ENCODE results near the gene RCAN1. TPM values are rescaled to one million over a fixed set of nuclear protein-coding genes. Genes with fewer than 3 reads are reported as not detected.

RCAN1 gene
- total and polyA plus RNA-seq, 2 of the 8 experiments (the other 6 are each of a cell fraction or from before 2014, with no cell fraction given), result 1.7 to 6.4 TPM

GRCh38 chr21:34520281-34520680, 94.6 kb downstream of the RCAN1 start:
- H3K4me2 ChIP-seq (ENCODE audit: insufficient read depth in 1 of 2, low read depth in 2 of 2, low read length in 2 of 2), result no peak overlapping the region
- CTCF ChIA-PET (ENCODE audit: partially characterized antibody), result interaction anchor here (1.0 to 3.9 kb wide), 4 partner anchors 10 to 61 kb away, joined by 3 to 28 read pairs (median 9); no protein-coding TSS in a partner anchor
- 93% methylated on average over 6 of the region's 6 CpGs; no CpG with 5 or more reads in 1 of the 2 experiments for WGBS, 2 experiments (ENCODE audit: extremely low coverage in 1 of 2, insufficient coverage in 1 of 2, insufficient read length in 1 of 2, insufficient replicate concordance in 2 of 2, low coverage in 1 of 2, low lambda C conversion rate in 2 of 2, missing lambda C conversion rate in 1 of 2)

More at GRCh38 chr21:34520281-34520680, 94.6 kb downstream of the RCAN1 start:
- no peak overlapping the region for H2BK20ac ChIP-seq (ENCODE audit: low read length)
- H2BK15ac ChIP-seq (ENCODE audit: low read length), result 0 out of 2 replicates have a peak overlapping the region, but pooled peaks have one; percentile 61
- H3K18ac ChIP-seq (ENCODE audit: extremely low read depth, low read length), result peak overlapping the region; percentile 19; the same call in 1 of the 2 replicates
- H3K79me1 ChIP-seq (ENCODE audit: low read depth, low read length), result no peaks in the 10 kb centered on the region
- no peak overlapping the region for H2AFZ ChIP-seq (ENCODE audit: low read length)
- H3K4ac ChIP-seq (replicated peaks; ENCODE audit: insufficient read length, low read depth, low read length), result no peak overlapping the region
- no peaks in the 10 kb centered on the region for H3K9me3 ChIP-seq (ENCODE audit: insufficient read depth in 2 of 2, low read depth in 1 of 2, low read length in 1 of 2)
- H3K79me2 ChIP-seq (ENCODE audit: control insufficient read depth in 1 of 2, insufficient read depth in 2 of 2, low read length in 2 of 2), result no peaks in the 10 kb centered on the region
- H3K14ac ChIP-seq (ENCODE audit: insufficient read length), result no peak overlapping the region
- H4K91ac ChIP-seq (replicated peaks; ENCODE audit: insufficient read length, low read length), result no peak overlapping the region
- FAIRE-seq, result no peak
- no peaks in the 10 kb centered on the region for H4K20me1 ChIP-seq (replicated peaks in 1 of 2; ENCODE audit: control insufficient read depth in 1 of 2, insufficient read depth in 2 of 2, low read length in 2 of 2)
- H3K4me1 ChIP-seq (replicated peaks in 1 of 4; ENCODE audit: control insufficient read depth in 3 of 4, insufficient read depth in 4 of 4, low read length in 3 of 4), result peaks cover 4 to 14% (median 11%) of the 10 kb centered on the region in 4 experiments
- no peaks in the 10 kb centered on the region; a peak in 2 of 7 replicates for H3K27me3 ChIP-seq (replicated peaks in 1 of 4; ENCODE audit: control insufficient read depth in 3 of 4, extremely low read depth in 1 of 4, insufficient read depth in 3 of 4, low read length in 3 of 4)
- H4K5ac ChIP-seq (ENCODE audit: insufficient read length, low read depth, low read length), result no peak overlapping the region
- no peaks in the 10 kb centered on the region for H3K23me2 ChIP-seq (ENCODE audit: low read depth, low read length)
- H4K8ac ChIP-seq (ENCODE audit: extremely low read depth, insufficient read depth, low read length), result no peak overlapping the region
- H3K9ac ChIP-seq (replicated peaks in 1 of 4; ENCODE audit: extremely low read depth in 1 of 4, low read depth in 3 of 4, low read length in 3 of 4), result no peak overlapping the region
- H2BK120ac ChIP-seq (replicated peaks; ENCODE audit: low read depth, low read length), result no peak overlapping the region
- no peak overlapping the region for H3K4me3 ChIP-seq (ENCODE audit: extremely low read depth in 1 of 4, insufficient read depth in 2 of 4, low read depth in 3 of 4, low read length in 4 of 4)
- no peak overlapping the region for H3K56ac ChIP-seq (replicated peaks; ENCODE audit: insufficient read length, low read depth, low read length)
- no peak overlapping the region for H3K23ac ChIP-seq (ENCODE audit: insufficient read length)
- H3K27ac ChIP-seq (ENCODE audit: low read depth, low read length), result no peak overlapping the region
- H2BK5ac ChIP-seq (ENCODE audit: low read depth, low read length), result no peak overlapping the region
- 0 out of 8 replicates have a peak, but pooled peaks cover 0 to 2% (median 0%) of the 10 kb centered on the region in 4 experiments for H3K36me3 ChIP-seq (ENCODE audit: control insufficient read depth in 2 of 4, insufficient read depth in 4 of 4, low read length in 3 of 4)
- H2BK12ac ChIP-seq (ENCODE audit: low read depth, low read length), result no peak overlapping the region
- TF ChIP-seq RXRA (IDR thresholded peaks at IDR 0.05; ENCODE audit: insufficient read depth, low read depth, low read length) (no peak), EP300 (IDR thresholded peaks at IDR 0.05; ENCODE audit: borderline replicate concordance in 1 of 2, low read depth in 2 of 2, low read length in 2 of 2) (no peak), USF2 (IDR thresholded peaks at IDR 0.05; ENCODE audit: low read length) (no peak), NANOG (IDR thresholded peaks at IDR 0.05; ENCODE audit: insufficient read depth, low read depth, low read length, poor library complexity, severe bottlenecking) (no peak), SAP30 (IDR thresholded peaks at IDR 0.05; ENCODE audit: insufficient read depth, insufficient replicate concordance, low read length) (no peak), POLR2AphosphoS5 (IDR thresholded peaks at IDR 0.05; ENCODE audit: low read depth, low read length) (no peak), CHD2 (IDR thresholded peaks at IDR 0.05; ENCODE audit: low read length) (no peak), MAX (IDR thresholded peaks at IDR 0.05) (no peak), MAFK (IDR thresholded peaks at IDR 0.05; ENCODE audit: low read depth, low read length) (no peak), CHD1 (IDR thresholded peaks at IDR 0.05; ENCODE audit: low read depth, low read length) (no peak), CBX5 (IDR thresholded peaks at IDR 0.05; ENCODE audit: low read depth, low read length) (no peak), TCF12 (IDR thresholded peaks at IDR 0.05; ENCODE audit: low read depth, low read length) (no peak)
- H2AK5ac ChIP-seq (ENCODE audit: low read depth, low read length), result no peak overlapping the region
- POLR2A ChIA-PET (ENCODE audit: partially characterized antibody), result no interaction called here
- DNase-seq (ENCODE audit: low read depth in 1 of 2, low spot score in 2 of 2), result no peak
